H9 (cell line): ENCODE measurements around the gene APOBEC3H. TPM values are rescaled to one million over a fixed set of nuclear protein-coding genes. Genes with fewer than 3 reads are reported as not detected.

ENCODE experiments used
- DNase-seq: peaks from one replicate; pipeline ENCODE4 v3.0.0-alpha.2; 2017
- H2AFZ ChIP-seq: one replicate; pipeline ENCODE4 v1.6.1; 2013; ENCODE audit warnings: mild to moderate bottlenecking, low read length, control low read depth, moderate library complexity
- H2AK5ac ChIP-seq: 2 replicates; pipeline ENCODE4 v1.6.1; 2013; ENCODE audit warnings: low read length, control low read depth, mixed read lengths; ENCODE audit not compliant: insufficient read length
- H2BK120ac ChIP-seq: one replicate; pipeline ENCODE4 v1.6.1; 2013; ENCODE audit warnings: low read depth, mild to moderate bottlenecking, low read length, control low read depth, inconsistent platforms; ENCODE audit not compliant: poor library complexity, severe bottlenecking
- H2BK12ac ChIP-seq: 2 replicates; pipeline ENCODE4 v1.6.1; 2013; ENCODE audit warnings: low read length, control low read depth, mixed read lengths, low read depth; ENCODE audit not compliant: insufficient read length
- H2BK15ac ChIP-seq: 2 replicates; pipeline ENCODE4 v1.6.1; 2013; ENCODE audit warnings: low read depth, low read length, control low read depth
- H2BK20ac ChIP-seq: one replicate; pipeline ENCODE4 v1.6.1; 2013; ENCODE audit warnings: low read depth, mild to moderate bottlenecking, low read length, control low read depth, inconsistent platforms; ENCODE audit not compliant: poor library complexity, severe bottlenecking
- H2BK5ac ChIP-seq: 2 replicates; pipeline ENCODE4 v1.6.1; 2013; ENCODE audit warnings: low read length, control low read depth, mixed read lengths; ENCODE audit not compliant: insufficient read length
- H3K14ac ChIP-seq: 2 replicates; pipeline ENCODE4 v1.6.1; 2013; ENCODE audit warnings: low read length, control low read depth; ENCODE audit not compliant: insufficient read depth
- H3K18ac ChIP-seq: 2 replicates; pipeline ENCODE4 v1.6.1; 2013; ENCODE audit warnings: low read depth, mild to moderate bottlenecking, mixed read lengths, low read length, control low read depth; ENCODE audit not compliant: insufficient read length
- H3K23ac ChIP-seq: 2 replicates; pipeline ENCODE4 v1.6.1; 2013; ENCODE audit warnings: low read length, control low read depth, mixed read lengths, low read depth; ENCODE audit not compliant: insufficient read length
- H3K23me2 ChIP-seq: 2 replicates; pipeline ENCODE4 v1.6.1; 2013; ENCODE audit warnings: low read depth, mild to moderate bottlenecking, mixed read lengths, low read length, control low read depth; ENCODE audit not compliant: insufficient read length, poor library complexity, severe bottlenecking
- H3K27ac ChIP-seq: 2 replicates; pipeline ENCODE4 v1.5.1; 2013; ENCODE audit warnings: low read length, control low read depth, mixed read lengths, low read depth; ENCODE audit not compliant: insufficient read length
- H3K27me3 ChIP-seq: 2 replicates; pipeline ENCODE4 v1.6.1; 2013; ENCODE audit warnings: low read length, control low read depth, inconsistent platforms; ENCODE audit not compliant: insufficient read depth
- H3K4ac ChIP-seq: 2 replicates; pipeline ENCODE4 v1.6.1; 2013; ENCODE audit warnings: low read depth, mild to moderate bottlenecking, control low read depth, inconsistent platforms, low read length, moderate library complexity
- H3K4me1 ChIP-seq: 2 replicates; pipeline ENCODE4 v1.6.1; 2013; ENCODE audit warnings: low read length, control low read depth, inconsistent platforms; ENCODE audit not compliant: insufficient read depth
- H3K4me2 ChIP-seq: 2 replicates; pipeline ENCODE4 v1.6.1; 2013; ENCODE audit warnings: low read length, control low read depth, mixed read lengths; ENCODE audit not compliant: insufficient read length, insufficient read depth
- H3K56ac ChIP-seq: 2 replicates; pipeline ENCODE4 v1.6.1; 2013; ENCODE audit warnings: low read depth, mild to moderate bottlenecking, mixed read lengths, low read length, control low read depth; ENCODE audit not compliant: insufficient read length
- H3K79me1 ChIP-seq: 2 replicates; pipeline ENCODE4 v1.6.1; 2013; ENCODE audit warnings: low read depth, mild to moderate bottlenecking, moderate library complexity, low read length, control low read depth, inconsistent platforms; ENCODE audit not compliant: insufficient read depth, poor library complexity, severe bottlenecking
- H3K79me2 ChIP-seq: 2 replicates; pipeline ENCODE4 v1.6.1; 2013; ENCODE audit warnings: low read length, control low read depth, inconsistent platforms; ENCODE audit not compliant: insufficient read depth
- H3K9ac ChIP-seq: 2 replicates; pipeline ENCODE4 v1.6.1; 2013; ENCODE audit warnings: low read length, control low read depth, mixed read lengths; ENCODE audit not compliant: insufficient read length; ENCODE audit errors: extremely low read depth
- H3K9me3 ChIP-seq: one replicate; pipeline ENCODE4 v1.6.1; 2013; ENCODE audit warnings: low read depth, low read length, inconsistent platforms; ENCODE audit not compliant: control insufficient read depth
- H3T11ph ChIP-seq: one replicate; pipeline ENCODE4 v1.6.1; 2013; ENCODE audit warnings: mild to moderate bottlenecking, low read length, control low read depth, inconsistent platforms
- H4K20me1 ChIP-seq: one replicate; pipeline ENCODE4 v1.6.1; 2013; ENCODE audit not compliant: control insufficient read depth, insufficient read length, insufficient read depth
- H4K5ac ChIP-seq: 2 replicates; pipeline ENCODE4 v1.6.1; 2013; ENCODE audit warnings: low read depth, mild to moderate bottlenecking, mixed read lengths, low read length, control low read depth; ENCODE audit not compliant: insufficient read length
- H4K8ac ChIP-seq: replicated peaks from 2 replicates; pipeline ENCODE4 v1.6.1; 2013; ENCODE audit warnings: low read length, control low read depth, mixed read lengths, low read depth; ENCODE audit not compliant: insufficient read length
- H4K91ac ChIP-seq: 2 replicates; pipeline ENCODE4 v1.6.1; 2013; ENCODE audit warnings: low read depth, mild to moderate bottlenecking, moderate library complexity, mixed read lengths, low read length, control low read depth; ENCODE audit not compliant: insufficient read length
- H3K27ac Mint-ChIP-seq, 3 experiments: 2 replicates in 2 of 3; 3 replicates in 1 of 3; pipeline ENCODE4 v1.8.0; 2020 to 2021; ENCODE audit warnings: mixed read lengths in 3 of 3, mild to moderate bottlenecking in 1 of 3, moderate library complexity in 1 of 3
- H3K27me3 Mint-ChIP-seq: 2 replicates; pipeline ENCODE4 v1.8.0; 2021; ENCODE audit warnings: low read depth, mild to moderate bottlenecking, moderate library complexity, mixed read lengths
- H3K36me3 Mint-ChIP-seq, 3 experiments: 2 replicates in 2 of 3; 3 replicates in 1 of 3; pipeline ENCODE4 v1.8.0; 2020 to 2021; ENCODE audit warnings: low read depth in 3 of 3, mixed read lengths in 3 of 3; ENCODE audit not compliant: insufficient read depth in 1 of 3
- H3K4me1 Mint-ChIP-seq, 2 experiments: 2 replicates each; pipeline ENCODE4 v1.8.0; 2020; ENCODE audit warnings: mixed read lengths in 2 of 2
- H3K4me3 Mint-ChIP-seq, 2 experiments: 2 replicates in 1 of 2; 3 replicates in 1 of 2; pipeline ENCODE4 v1.8.0; 2020 to 2021; ENCODE audit warnings: mild to moderate bottlenecking in 2 of 2, mixed read lengths in 2 of 2, moderate library complexity in 1 of 2
- H3K9me3 Mint-ChIP-seq, 2 experiments: 2 replicates in 1 of 2; 3 replicates in 1 of 2; pipeline ENCODE4 v1.8.0; 2020; ENCODE audit warnings: mild to moderate bottlenecking in 2 of 2, mixed read lengths in 2 of 2, moderate library complexity in 1 of 2
- WGBS: extraction: QIAGEN DNeasy Blood & Tissue Kit; methylation state at CpG from one replicate; pipeline ENCODE4 v1.1.7; 2013; ENCODE audit warnings: missing lambda C conversion rate, low lambda C conversion rate, mixed read lengths; ENCODE audit not compliant: insufficient read length; ENCODE audit errors: extremely low coverage; 5-methylcytosine and 5-hydroxymethylcytosine counted together
- total RNA-seq: library from RNA; stranded (reverse); gene quantifications from 2 replicates; pipeline ENCODE4 v1.2.1, GENCODE V29; 2021
- TF ChIP-seq, protein P1 (sequence below): fragments of 200-600 bp; sonication (generic); conservative IDR thresholded peaks from 3 replicates; pipeline ENCODE4 v1.8.0; 2021; ENCODE audit warnings: antibody characterized with exemption, mild to moderate bottlenecking

The APOBEC3H gene
- total RNA-seq, 1 experiment from 2014 or later = 0.48 TPM

DNA sequence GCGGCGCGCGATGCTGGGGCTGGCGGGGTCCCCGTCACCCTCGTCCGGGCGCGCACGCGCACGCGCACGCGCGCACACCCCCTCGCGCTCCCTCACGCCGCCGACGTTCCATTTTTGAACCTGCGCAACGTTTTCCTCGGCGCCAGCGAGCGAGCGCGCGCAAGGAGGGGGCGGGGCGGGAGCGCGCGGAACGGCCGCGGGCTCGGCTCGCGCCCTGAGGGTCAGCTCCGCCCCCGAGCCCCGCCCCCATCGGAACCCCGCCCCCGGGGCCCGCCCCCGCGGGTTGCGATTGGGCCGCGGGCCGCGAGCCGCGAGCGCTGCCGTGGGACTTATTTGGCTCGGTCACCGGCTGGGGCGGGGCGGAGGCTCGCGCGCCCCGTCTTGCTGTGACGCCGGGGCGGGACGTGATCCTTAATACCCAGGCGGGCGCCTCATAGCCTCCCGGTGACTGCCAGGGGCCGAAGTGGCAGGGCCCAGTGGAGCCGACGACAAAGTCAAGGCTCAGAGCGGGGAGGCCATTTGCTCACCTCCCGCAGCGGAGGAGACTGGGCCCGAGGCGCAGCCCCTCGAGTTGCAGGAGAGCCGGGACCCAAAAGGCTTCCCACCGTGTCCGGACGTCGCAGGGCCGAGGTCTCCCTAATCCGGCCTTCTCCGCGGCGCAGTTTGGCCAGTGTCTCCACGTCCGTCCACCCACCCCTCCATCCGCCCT, 55.6 kb downstream of the APOBEC3H start, which contains the start of gene CBX7:
Gene CBX7, minus strand, starts transcription at position 170 of the 709 bp plus-strand sequence. CDS start 236 bp downstream, outside the sequence.
- Histone ChIP-seq H2BK15ac (no peak within 1 kb of the TSS; the same call in 1 of the 2 replicates), H3K27ac (no peak within 1 kb of the TSS), H3K27me3 (peaks cover 5% of the 10 kb centered on the region; the same call in 1 of the 2 replicates), H3K4ac (no peak within 1 kb of the TSS), H3K23me2 (peaks cover 6% of the 10 kb centered on the region), H3T11ph (no peak within 1 kb of the TSS), H2AK5ac (no peak within 1 kb of the TSS), H2BK12ac (no peak within 1 kb of the TSS), H3K4me2 (peak within 1 kb of the TSS; percentile 44), H3K18ac (peak within 1 kb of the TSS; percentile 41), H3K9ac (peak within 1 kb of the TSS; percentile 42), H3K79me1 (no peaks in the 10 kb centered on the region), H3K4me1 (no peaks in the 10 kb centered on the region), H3K56ac (no peak within 1 kb of the TSS), H2AFZ (no peak within 1 kb of the TSS), H4K91ac (no peak within 1 kb of the TSS), H3K9me3 (no peaks in the 10 kb centered on the region), H2BK5ac (no peak within 1 kb of the TSS), H4K8ac (no peak within 1 kb of the TSS), H2BK120ac (no peak within 1 kb of the TSS), H4K20me1 (no peaks in the 10 kb centered on the region), H3K79me2 (no peaks in the 10 kb centered on the region), H3K23ac (no peak within 1 kb of the TSS), H3K14ac (peak within 1 kb of the TSS; percentile 76), H2BK20ac (no peak within 1 kb of the TSS), H4K5ac (no peak within 1 kb of the TSS)
- peaks cover 14 to 37% of the 10 kb centered on the region in 2 experiments for H3K4me1 Mint-ChIP-seq
- 0 out of 5 replicates have a peak, but pooled peaks cover 0 to 3% of the 10 kb centered on the region in 2 experiments for H3K9me3 Mint-ChIP-seq
- H3K36me3 Mint-ChIP-seq = no peaks in the 10 kb centered on the region
- H3K27ac Mint-ChIP-seq = no peak within 1 kb of the TSS
- H3K4me3 Mint-ChIP-seq = peak within 1 kb of the TSS; percentile 70 to 84
- DNase-seq = peak; percentile 86
- peaks cover 34% of the 10 kb centered on the region for H3K27me3 Mint-ChIP-seq
- TF ChIP-seq, protein P1, sequence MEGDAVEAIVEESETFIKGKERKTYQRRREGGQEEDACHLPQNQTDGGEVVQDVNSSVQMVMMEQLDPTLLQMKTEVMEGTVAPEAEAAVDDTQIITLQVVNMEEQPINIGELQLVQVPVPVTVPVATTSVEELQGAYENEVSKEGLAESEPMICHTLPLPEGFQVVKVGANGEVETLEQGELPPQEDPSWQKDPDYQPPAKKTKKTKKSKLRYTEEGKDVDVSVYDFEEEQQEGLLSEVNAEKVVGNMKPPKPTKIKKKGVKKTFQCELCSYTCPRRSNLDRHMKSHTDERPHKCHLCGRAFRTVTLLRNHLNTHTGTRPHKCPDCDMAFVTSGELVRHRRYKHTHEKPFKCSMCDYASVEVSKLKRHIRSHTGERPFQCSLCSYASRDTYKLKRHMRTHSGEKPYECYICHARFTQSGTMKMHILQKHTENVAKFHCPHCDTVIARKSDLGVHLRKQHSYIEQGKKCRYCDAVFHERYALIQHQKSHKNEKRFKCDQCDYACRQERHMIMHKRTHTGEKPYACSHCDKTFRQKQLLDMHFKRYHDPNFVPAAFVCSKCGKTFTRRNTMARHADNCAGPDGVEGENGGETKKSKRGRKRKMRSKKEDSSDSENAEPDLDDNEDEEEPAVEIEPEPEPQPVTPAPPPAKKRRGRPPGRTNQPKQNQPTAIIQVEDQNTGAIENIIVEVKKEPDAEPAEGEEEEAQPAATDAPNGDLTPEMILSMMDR = no peak
- WGBS = no CpG with 5 or more reads among the region's 98 CpGs
